Endometrium (tissue), 2 donors: Measurements from ENCODE around the gene MYO1E.

Experiments used
- FAIRE-seq: peaks from 2 replicates; lab custom pipeline; 2012; peaks lifted over from hg19 to GRCh38; lab: Jason Lieb, UNC
- donor health status: control.
- donor health status: control.

MYO1E gene

DNA sequence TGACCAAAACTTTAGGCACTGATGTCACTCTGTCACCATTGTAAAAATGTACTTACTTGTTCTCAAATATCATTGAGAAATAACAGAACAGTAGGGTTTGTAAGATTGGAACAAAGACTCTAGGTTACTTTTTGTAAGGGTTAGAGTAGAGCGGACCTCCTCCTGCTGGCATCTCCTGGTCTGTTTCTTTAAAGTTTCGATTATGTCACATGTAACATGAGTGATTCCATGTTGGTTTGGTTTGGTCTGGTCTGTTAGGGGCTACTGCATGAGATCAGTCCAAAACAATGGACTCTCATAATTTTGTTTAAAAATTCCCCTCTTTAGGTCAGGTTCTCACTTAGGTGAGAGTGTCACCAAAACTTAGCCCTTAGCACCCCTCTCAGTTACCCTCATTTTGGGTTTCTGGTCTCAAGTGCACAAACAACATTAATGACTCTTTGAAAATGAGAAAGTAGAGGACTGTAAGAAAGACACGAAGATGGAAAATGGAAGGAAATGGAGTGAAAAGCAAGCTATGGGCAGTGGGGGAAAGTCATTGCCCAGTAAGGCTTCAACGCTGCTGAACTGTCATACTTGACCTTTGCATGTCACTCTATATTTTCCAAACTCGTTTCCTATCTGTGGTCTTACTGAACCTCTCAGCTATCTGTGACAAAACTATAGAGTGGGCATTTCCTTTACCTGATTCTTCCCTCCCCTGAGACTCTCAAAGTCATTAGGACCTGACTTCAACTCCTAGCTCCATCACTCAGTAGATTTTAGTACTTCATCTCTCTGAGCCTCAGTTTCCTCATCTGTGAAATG is 113.3 kb downstream of the MYO1E start:
- no peak for FAIRE-seq

DNA sequence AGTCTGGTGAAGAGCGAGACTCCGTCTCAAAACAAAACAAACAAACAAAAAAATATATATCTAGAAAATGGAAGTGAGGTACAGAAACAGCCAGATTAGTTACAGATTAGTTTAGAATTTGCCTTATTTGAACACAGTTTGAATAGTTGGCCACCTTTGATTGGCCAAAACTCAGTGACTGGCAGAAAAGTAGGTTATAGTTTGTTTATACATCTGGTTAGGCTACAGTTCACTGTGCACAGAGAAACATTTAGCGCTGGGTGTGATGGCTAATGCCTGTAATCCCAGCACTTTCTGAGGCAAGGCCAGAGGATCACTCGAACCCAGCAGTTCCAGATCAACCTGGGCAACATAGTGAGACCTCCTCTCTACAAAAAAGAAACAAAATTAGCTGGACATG is 114.4 kb downstream of the MYO1E start:
- no peak for FAIRE-seq

GRCh38 chr15:59257140-59257539 is 115.5 kb downstream of the MYO1E start:
- no peak for FAIRE-seq

DNA sequence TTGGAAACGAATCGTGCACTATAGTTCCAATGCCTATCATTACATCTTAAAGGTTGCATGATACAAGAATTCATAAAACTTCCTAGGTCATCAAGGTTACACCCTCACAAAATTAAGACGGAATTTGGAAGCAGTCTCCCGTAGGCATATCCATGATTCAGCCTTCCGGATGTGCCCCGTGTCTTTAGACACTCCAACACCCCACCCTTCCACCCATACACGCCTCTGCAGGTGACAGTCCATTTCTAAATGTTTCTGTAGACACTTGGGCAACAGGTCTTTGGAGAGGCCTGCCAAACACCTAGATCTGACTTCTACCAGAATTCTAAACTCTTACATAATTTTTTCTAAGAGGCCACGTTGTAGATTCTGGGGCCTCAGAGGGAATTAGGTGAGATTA is 116.2 kb downstream of the MYO1E start:
- no peak for FAIRE-seq

- no peak for FAIRE-seq
Measured at GRCh38 chr15:59255680-59256336, 116.9 kb downstream of the MYO1E start.

- FAIRE-seq = no peak
Measured at GRCh38 chr15:59252137-59252536, 120.5 kb downstream of the MYO1E start.

- FAIRE-seq = peak; percentile 23
Measured at GRCh38 chr15:59251001-59251845, 121.4 kb downstream of the MYO1E start.

DNA sequence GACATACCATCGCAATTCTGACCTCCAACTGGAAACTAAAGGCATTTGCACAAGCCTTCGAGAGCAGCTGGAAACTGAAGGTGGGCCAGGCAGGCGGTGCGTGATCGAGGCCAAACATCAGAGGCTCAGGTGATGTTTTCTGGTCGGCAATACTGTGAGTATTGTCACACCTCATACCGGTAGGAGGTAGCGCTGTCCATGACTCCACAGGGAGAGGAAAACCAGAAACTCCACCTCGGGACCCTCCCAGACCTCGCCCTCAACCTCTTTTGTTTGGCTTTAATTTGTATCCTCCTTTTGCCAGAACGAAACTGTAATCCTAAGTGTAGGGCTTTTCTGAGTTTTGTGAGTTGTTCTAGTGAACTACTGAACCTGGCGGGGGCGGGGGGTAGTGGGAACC is 122.4 kb downstream of the MYO1E start:
- no peak for FAIRE-seq

- no peak for FAIRE-seq
Measured at GRCh38 chr15:59249816-59250215, 122.9 kb downstream of the MYO1E start.

- FAIRE-seq = no peak
Measured at GRCh38 chr15:59247364-59247763, 125.3 kb downstream of the MYO1E start.

DNA sequence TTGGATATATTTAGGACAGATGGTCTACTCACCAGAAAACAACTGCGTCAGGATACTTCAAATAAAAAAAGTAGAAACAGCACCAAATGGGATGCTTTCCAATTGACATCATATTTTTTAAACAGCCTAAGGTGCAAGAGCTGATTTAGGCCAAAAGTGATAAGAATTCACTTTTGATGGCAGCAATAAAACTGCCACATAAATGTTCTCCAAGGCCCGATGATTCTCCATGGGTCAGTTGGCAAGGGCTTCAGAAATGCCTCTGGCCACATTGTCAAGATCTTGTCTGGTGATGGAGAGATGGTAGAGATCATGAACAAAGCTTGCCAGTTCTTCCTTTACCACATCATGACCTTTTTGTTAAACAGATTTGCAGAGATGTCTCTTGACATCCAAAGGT is 127.1 kb downstream of the MYO1E start:
- FAIRE-seq = no peak

DNA sequence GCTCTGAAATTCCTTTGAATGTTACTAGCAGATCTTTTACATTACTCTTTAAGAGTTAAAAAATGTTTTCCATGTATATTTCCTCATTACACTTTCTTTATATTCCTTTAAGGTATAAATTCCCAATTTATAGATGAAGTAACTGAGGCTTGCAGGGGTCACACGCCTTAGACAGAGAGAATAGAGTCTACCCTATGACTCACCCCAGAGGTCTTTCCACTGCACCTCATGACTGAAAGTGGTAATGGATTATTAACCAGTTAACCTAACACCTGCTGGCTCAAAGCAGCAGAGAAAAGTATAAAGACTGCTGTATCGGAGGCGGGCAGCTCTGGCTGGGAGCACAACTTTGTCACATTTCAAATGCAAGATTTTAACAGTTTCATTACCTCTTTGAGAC is 128.3 kb downstream of the MYO1E start:
- FAIRE-seq = no peak

DNA sequence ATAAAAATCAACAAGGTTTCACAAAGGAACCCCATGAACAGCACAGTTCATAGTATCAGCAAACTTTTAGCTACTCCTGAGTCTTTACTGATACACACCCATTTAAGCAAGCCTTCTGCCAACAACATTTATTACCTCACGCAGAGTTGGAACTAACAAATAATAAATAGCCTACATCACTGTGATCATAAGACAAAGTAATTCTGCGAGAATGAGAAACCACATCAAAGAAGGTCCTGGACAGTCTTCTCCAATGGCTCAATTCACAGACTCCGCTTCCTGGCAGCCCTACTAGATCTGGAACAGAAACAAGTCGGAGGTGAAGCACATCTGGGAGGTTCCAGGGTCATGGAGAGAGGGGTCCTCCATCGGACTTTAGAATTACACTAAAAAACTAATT is 129.0 kb downstream of the MYO1E start:
- no peak for FAIRE-seq

DNA sequence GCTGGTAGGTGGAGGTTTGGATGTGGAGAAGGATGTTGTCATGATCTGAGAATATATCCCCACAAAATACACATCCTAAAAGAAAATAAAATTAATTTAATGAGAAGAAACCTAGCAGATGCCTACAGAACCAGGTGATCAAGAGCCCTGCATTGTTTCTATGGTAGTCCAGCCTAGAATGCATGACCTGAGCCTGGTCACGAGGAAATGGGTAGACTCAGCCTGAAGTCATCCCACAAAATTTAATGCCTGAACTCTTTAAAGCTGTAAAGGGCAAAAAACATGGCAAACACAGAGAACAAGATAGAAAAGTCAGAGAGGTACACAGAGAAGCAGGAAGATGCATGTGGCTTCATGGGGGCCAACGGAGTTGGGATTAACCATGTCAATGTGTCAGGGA is 130.0 kb downstream of the MYO1E start:
- FAIRE-seq = no peak

DNA sequence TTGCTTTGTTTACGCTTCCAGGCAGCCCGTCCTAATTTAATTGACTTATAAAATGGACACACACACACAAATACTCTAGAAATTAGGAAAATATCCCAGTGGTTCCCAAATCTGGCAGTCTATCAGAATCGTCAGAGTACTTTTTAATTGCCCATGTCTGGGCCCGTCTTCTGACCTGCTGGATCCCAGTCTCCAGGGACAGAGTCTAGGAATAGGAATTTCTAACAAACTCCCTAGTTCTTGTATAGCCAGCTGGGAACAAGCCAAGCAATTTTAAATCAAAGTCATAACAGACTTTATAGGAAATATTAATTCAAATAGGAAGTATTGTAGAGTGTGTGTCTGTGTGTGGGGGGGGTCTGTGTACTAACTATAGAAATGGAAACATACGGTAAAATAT is 132.6 kb downstream of the MYO1E start:
- FAIRE-seq = peak; percentile 95

- no peak for FAIRE-seq
Measured at GRCh38 chr15:59237924-59238331, 134.7 kb downstream of the MYO1E start.

GRCh38 chr15:59237119-59237855 is 135.4 kb downstream of the MYO1E start:
- FAIRE-seq = peak; percentile 18

DNA sequence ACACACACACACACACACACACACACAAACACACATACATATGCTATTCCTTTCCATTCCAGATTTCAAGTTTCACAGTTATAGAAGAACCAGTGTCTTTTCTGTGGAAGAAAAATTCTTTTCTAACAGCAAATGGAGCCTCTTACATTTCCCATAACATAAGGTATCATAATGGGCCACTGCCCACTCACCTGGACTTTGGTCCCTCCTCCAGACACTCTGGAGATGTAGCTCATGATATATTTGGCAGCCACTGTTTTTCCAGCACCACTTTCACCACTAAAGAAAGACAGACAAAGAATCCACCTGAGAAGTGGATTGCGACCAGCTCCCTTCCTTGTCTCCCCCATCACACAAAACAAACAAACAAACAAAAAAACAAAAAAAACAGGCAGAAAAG is 136.3 kb downstream of the MYO1E start:
- no peak for FAIRE-seq

GRCh38 chr15:59232476-59232875 is 140.2 kb downstream of the MYO1E start:
- peak; percentile 89 for FAIRE-seq

- no peak for FAIRE-seq
Measured at GRCh38 chr15:59230531-59231055, 142.1 kb downstream of the MYO1E start.

GRCh38 chr15:59229453-59229852 is 143.2 kb downstream of the MYO1E start:
- no peak for FAIRE-seq

- no peak for FAIRE-seq
Measured at GRCh38 chr15:59229015-59229414, 143.7 kb downstream of the MYO1E start.
